Panc1 (cell line): ENCODE results near the gene HCRTR1.

Experiments used
- CTCF ChIP-seq: fragments of 450-650 bp; IDR thresholded peaks from 2 replicates; pipeline ENCODE4 v1.5.1; 2017; ENCODE audit warnings: mild to moderate bottlenecking
- POLR2AphosphoS5 ChIP-seq: IDR thresholded peaks from 2 replicates; pipeline ENCODE4 v1.6.1; 2012; ENCODE audit warnings: mild to moderate bottlenecking, low read depth, low read length, moderate library complexity
- REST ChIP-seq, 2 experiments: IDR thresholded peaks; 2 replicates each; pipeline ENCODE4 v1.6.1; 2011 to 2012; ENCODE audit warnings: low read depth in 2 of 2, control low read depth in 1 of 2, low read length in 1 of 2, mild to moderate bottlenecking in 1 of 2, moderate library complexity in 1 of 2; ENCODE audit not compliant: insufficient read depth in 1 of 2
- TCF7L2 ChIP-seq: IDR thresholded peaks from 2 replicates; pipeline ENCODE4 v1.6.1; 2011; ENCODE audit warnings: mild to moderate bottlenecking, low read depth, low read length, inconsistent platforms

GRCh38 chr1:31593770-31594632 lies 23.5 kb upstream of the HCRTR1 start:
- TF ChIP-seq CTCF: peak; percentile 94
- no peak for TF ChIP-seq REST (IDR thresholded peaks at IDR 0.05; ENCODE audit: insufficient read depth in 1 of 2, low read depth in 2 of 2, low read length in 1 of 2)
- no peak for TF ChIP-seq POLR2AphosphoS5
- TF ChIP-seq TCF7L2: no peak
